ENCODE results near the gene FYTTD1. TPM values are rescaled to one million over a fixed set of nuclear protein-coding genes. Genes with fewer than 3 reads are reported as not detected.

Gene FYTTD1
- polyA plus RNA-seq, 1 donor, result 40.8 TPM

- DNase-seq, result peak; percentile 97 to 99
- no peaks in the 10 kb centered on the region for H3K36me3 ChIP-seq (ENCODE audit: control insufficient read depth, insufficient read depth, low read length)
- peak within 1 kb of the TSS; percentile 95 for H3K27ac ChIP-seq (ENCODE audit: low read length)
- WGBS (ENCODE audit: insufficient coverage, low lambda C conversion rate), result no CpG with 5 or more reads among the region's 92 CpGs
- no peaks in the 10 kb centered on the region for H3K27me3 ChIP-seq (ENCODE audit: control insufficient read depth, insufficient read depth, low read length)
- peak within 1 kb of the TSS; percentile 79 for H3K4me3 ChIP-seq (ENCODE audit: low read length)
- no peaks in the 10 kb centered on the region for H3K9me3 ChIP-seq (ENCODE audit: control insufficient read depth, low read depth, low read length)
- peaks cover 6% of the 10 kb centered on the region for H3K4me1 ChIP-seq (ENCODE audit: control insufficient read depth, insufficient read depth, low read length)
Observed at GRCh38 chr3:197736491-197737318, 13.0 kb upstream of the FYTTD1 start, which contains the start of gene RUBCN. Gene RUBCN (minus strand): TSS chr3:197736904. CDS start chr3:197736719, 185 bp downstream.

GRCh38 chr3:197737319-197737649 lies 12.4 kb upstream of the FYTTD1 start:
- Histone ChIP-seq H3K27ac (ENCODE audit: low read length) (peak overlapping the region; percentile 95), H3K36me3 (ENCODE audit: control insufficient read depth, insufficient read depth, low read length) (no peaks in the 10 kb centered on the region), H3K4me3 (ENCODE audit: low read length) (peak overlapping the region; percentile 79), H3K4me1 (ENCODE audit: control insufficient read depth, insufficient read depth, low read length) (peaks cover 6% of the 10 kb centered on the region), H3K9me3 (ENCODE audit: control insufficient read depth, low read depth, low read length) (no peaks in the 10 kb centered on the region), H3K27me3 (ENCODE audit: control insufficient read depth, insufficient read depth, low read length) (no peaks in the 10 kb centered on the region)
- no peak for DNase-seq
- WGBS (ENCODE audit: insufficient coverage, low lambda C conversion rate), result 0% methylated on average over 2 of the region's 6 CpGs

- H3K27me3 ChIP-seq (ENCODE audit: control insufficient read depth, insufficient read depth, low read length), result no peaks in the 10 kb centered on the region
- H3K4me3 ChIP-seq (ENCODE audit: low read length), result peak overlapping the region; percentile 79
- H3K36me3 ChIP-seq (ENCODE audit: control insufficient read depth, insufficient read depth, low read length), result no peaks in the 10 kb centered on the region
- 95% methylated on average over 2 of the region's 11 CpGs for WGBS (ENCODE audit: insufficient coverage, low lambda C conversion rate)
- no peak for DNase-seq
- peak overlapping the region; percentile 95 for H3K27ac ChIP-seq (ENCODE audit: low read length)
- H3K4me1 ChIP-seq (ENCODE audit: control insufficient read depth, insufficient read depth, low read length), result peaks cover 6% of the 10 kb centered on the region
- no peaks in the 10 kb centered on the region for H3K9me3 ChIP-seq (ENCODE audit: control insufficient read depth, low read depth, low read length)
Observed at GRCh38 chr3:197737749-197738462, 11.8 kb upstream of the FYTTD1 start.

GRCh38 chr3:197742787-197743186 lies 6.9 kb upstream of the FYTTD1 start:
- Histone ChIP-seq H3K9me3 (ENCODE audit: control insufficient read depth, low read depth, low read length) (no peaks in the 10 kb centered on the region), H3K4me1 (ENCODE audit: control insufficient read depth, insufficient read depth, low read length) (peaks cover under 1% of the 10 kb centered on the region), H3K4me3 (ENCODE audit: low read length) (no peak overlapping the region), H3K36me3 (ENCODE audit: control insufficient read depth, insufficient read depth, low read length) (no peaks in the 10 kb centered on the region), H3K27me3 (ENCODE audit: control insufficient read depth, insufficient read depth, low read length) (no peaks in the 10 kb centered on the region), H3K27ac (ENCODE audit: low read length) (no peak overlapping the region)
- no CpG with 5 or more reads among the region's 3 CpGs for WGBS (ENCODE audit: insufficient coverage, low lambda C conversion rate)
- no peak for DNase-seq

GRCh38 chr3:197746209-197746608 lies 3.5 kb upstream of the FYTTD1 start:
- H3K27ac ChIP-seq (ENCODE audit: low read length), result no peak overlapping the region
- no peak for DNase-seq
- H3K36me3 ChIP-seq (ENCODE audit: control insufficient read depth, insufficient read depth, low read length), result no peaks in the 10 kb centered on the region
- WGBS (ENCODE audit: insufficient coverage, low lambda C conversion rate), result 60% methylated on average over 1 of the region's 3 CpGs
- no peaks in the 10 kb centered on the region for H3K4me1 ChIP-seq (ENCODE audit: control insufficient read depth, insufficient read depth, low read length)
- no peak overlapping the region for H3K4me3 ChIP-seq (ENCODE audit: low read length)
- no peaks in the 10 kb centered on the region for H3K9me3 ChIP-seq (ENCODE audit: control insufficient read depth, low read depth, low read length)
- H3K27me3 ChIP-seq (ENCODE audit: control insufficient read depth, insufficient read depth, low read length), result no peaks in the 10 kb centered on the region

GRCh38 chr3:197746801-197747237 lies 2.9 kb upstream of the FYTTD1 start:
- WGBS (ENCODE audit: insufficient coverage, low lambda C conversion rate), result no CpG with 5 or more reads among the region's 4 CpGs
- Histone ChIP-seq H3K4me1 (ENCODE audit: control insufficient read depth, insufficient read depth, low read length) (peaks cover 1% of the 10 kb centered on the region), H3K27ac (ENCODE audit: low read length) (no peak overlapping the region), H3K36me3 (ENCODE audit: control insufficient read depth, insufficient read depth, low read length) (no peaks in the 10 kb centered on the region), H3K27me3 (ENCODE audit: control insufficient read depth, insufficient read depth, low read length) (no peaks in the 10 kb centered on the region), H3K4me3 (ENCODE audit: low read length) (no peak overlapping the region), H3K9me3 (ENCODE audit: control insufficient read depth, low read depth, low read length) (no peaks in the 10 kb centered on the region)
- DNase-seq, result no peak

GRCh38 chr3:197748597-197749314 lies 927 bp upstream of the FYTTD1 start:
- Histone ChIP-seq H3K27ac (ENCODE audit: low read length) (peak overlapping the region; percentile 55), H3K36me3 (ENCODE audit: control insufficient read depth, insufficient read depth, low read length) (no peaks in the 10 kb centered on the region), H3K27me3 (ENCODE audit: control insufficient read depth, insufficient read depth, low read length) (no peaks in the 10 kb centered on the region), H3K4me1 (ENCODE audit: control insufficient read depth, insufficient read depth, low read length) (peaks cover 5% of the 10 kb centered on the region), H3K9me3 (ENCODE audit: control insufficient read depth, low read depth, low read length) (no peaks in the 10 kb centered on the region), H3K4me3 (ENCODE audit: low read length) (peak overlapping the region; percentile 76)
- no peak for DNase-seq
- WGBS (ENCODE audit: insufficient coverage, low lambda C conversion rate), result no CpG with 5 or more reads among the region's 12 CpGs

GRCh38 chr3:197749315-197749600 lies 425 bp upstream of the FYTTD1 start:
- WGBS (ENCODE audit: insufficient coverage, low lambda C conversion rate), result no CpG with 5 or more reads among the region's 18 CpGs
- H3K9me3 ChIP-seq (ENCODE audit: control insufficient read depth, low read depth, low read length), result no peaks in the 10 kb centered on the region
- no peaks in the 10 kb centered on the region for H3K36me3 ChIP-seq (ENCODE audit: control insufficient read depth, insufficient read depth, low read length)
- peak in 1 of 2 donors; percentile 37 for DNase-seq
- peak overlapping the region; percentile 55 for H3K27ac ChIP-seq (ENCODE audit: low read length)
- peaks cover 5% of the 10 kb centered on the region for H3K4me1 ChIP-seq (ENCODE audit: control insufficient read depth, insufficient read depth, low read length)
- no peaks in the 10 kb centered on the region for H3K27me3 ChIP-seq (ENCODE audit: control insufficient read depth, insufficient read depth, low read length)
- H3K4me3 ChIP-seq (ENCODE audit: low read length), result peak overlapping the region; percentile 76

- DNase-seq, result peak in 1 of 2 donors; percentile 35
- H3K27me3 ChIP-seq (ENCODE audit: control insufficient read depth, insufficient read depth, low read length), result no peaks in the 10 kb centered on the region
- peak overlapping the region; percentile 76 for H3K4me3 ChIP-seq (ENCODE audit: low read length)
- WGBS (ENCODE audit: insufficient coverage, low lambda C conversion rate), result no CpG with 5 or more reads among the region's 43 CpGs
- H3K27ac ChIP-seq (ENCODE audit: low read length), result peak overlapping the region; percentile 88
- H3K4me1 ChIP-seq (ENCODE audit: control insufficient read depth, insufficient read depth, low read length), result peaks cover 5% of the 10 kb centered on the region
- no peaks in the 10 kb centered on the region for H3K36me3 ChIP-seq (ENCODE audit: control insufficient read depth, insufficient read depth, low read length)
- no peaks in the 10 kb centered on the region for H3K9me3 ChIP-seq (ENCODE audit: control insufficient read depth, low read depth, low read length)
Observed at GRCh38 chr3:197750396-197750831, 731 bp downstream of the FYTTD1 start.

All from large intestine (tissue), 3 donors.